GM12878 (cell line): ENCODE data around the gene ASXL2. TPM values are rescaled to one million over a fixed set of nuclear protein-coding genes. Genes with fewer than 3 reads are reported as not detected.

Experiments
- ATAC-seq: fragments of 200-7000 bp; cut with Tn5 transposase; 3 replicates; pipeline ENCODE4 v1.9.1; 2020; ENCODE audit warnings: mild to moderate bottlenecking, moderate library complexity
- BruUV-seq: library from RNA; stranded (reverse); fragments of 400-500 nt; replicated peaks from 2 replicates; lab custom pipeline; 2021; lab: Mats Ljungman, UMichigan
- CTCF ChIA-PET: fragments of 300-600 bp; sonication (Branson Sonifier 250); formaldehyde crosslinking; extraction: SDS; loops from one replicate; lab custom pipeline; 2021; ENCODE audit warnings: inconsistent platforms; lab: Yijun Ruan, JAX
- POLR2A ChIA-PET: fragments of 350-600 bp; formaldehyde crosslinking; extraction: SDS; loops from one replicate; lab custom pipeline; 2021; ENCODE audit warnings: inconsistent platforms; lab: Charles Lee
- RAD21 ChIA-PET: fragments of 300-600 bp; sonication (Branson Sonifier 250); formaldehyde crosslinking; loops from one replicate; lab custom pipeline; 2023; ENCODE audit warnings: antibody characterized with exemption; ENCODE audit not compliant: unreplicated experiment; lab: Charles Lee
- SMC1A ChIA-PET: fragments of 300-600 bp; sonication (Branson Sonifier 250); formaldehyde crosslinking; loops from one replicate; lab custom pipeline; 2023; ENCODE audit not compliant: unreplicated experiment, uncharacterized antibody; lab: Charles Lee
- DNase-seq: peaks from one replicate; pipeline ENCODE4 v3.0.0-alpha.2; 2011; ENCODE audit warnings: low read depth, low spot score
- FAIRE-seq: peaks from 3 replicates; lab custom pipeline; 2011; peaks lifted over from hg19 to GRCh38; lab: Jason Lieb, UNC
- H2AFZ ChIP-seq: 2 replicates; pipeline ENCODE4 v1.6.0; 2011; ENCODE audit warnings: low read depth, low read length, control low read depth; ENCODE audit not compliant: control insufficient read depth
- H3K27ac ChIP-seq: 2 replicates; pipeline ENCODE4 v1.5.1; 2011; ENCODE audit warnings: control low read depth; ENCODE audit not compliant: control insufficient read depth, insufficient read depth
- H3K27me3 ChIP-seq, 2 experiments: replicated peaks in 1 of 2; 2 replicates each; pipeline versions ENCODE4 v1.6.0 to v1.6.1; 2011; ENCODE audit warnings: low read length in 1 of 2; ENCODE audit not compliant: control insufficient read depth in 2 of 2, insufficient read depth in 2 of 2
- H3K36me3 ChIP-seq, 2 experiments: 2 replicates each; pipeline ENCODE4 v1.5.1; 2011; ENCODE audit warnings: low read length in 1 of 2; ENCODE audit not compliant: control insufficient read depth in 2 of 2, insufficient read depth in 2 of 2
- H3K4me1 ChIP-seq: 2 replicates; pipeline ENCODE4 v1.6.1; 2011; ENCODE audit warnings: mild to moderate bottlenecking, low read length, moderate library complexity, mixed read lengths; ENCODE audit not compliant: control insufficient read depth, insufficient read depth
- H3K4me2 ChIP-seq: 2 replicates; pipeline ENCODE4 v1.6.0; 2011; ENCODE audit warnings: control low read depth; ENCODE audit not compliant: control insufficient read depth, insufficient read depth
- H3K4me3 ChIP-seq: fragments of 200-600 bp; sonication (generic); 2 replicates; pipeline ENCODE4 v1.5.1; 2016
- H3K79me2 ChIP-seq: 2 replicates; pipeline ENCODE4 v1.6.0; 2011; ENCODE audit warnings: low read length; ENCODE audit not compliant: control insufficient read depth, insufficient read depth
- H3K9ac ChIP-seq: 2 replicates; pipeline ENCODE4 v1.8.0; 2011; ENCODE audit warnings: low read length, control low read depth, mixed read lengths; ENCODE audit not compliant: control insufficient read depth, insufficient read depth
- H3K9me3 ChIP-seq: replicated peaks from 3 replicates; pipeline ENCODE4 v1.5.1; 2011; ENCODE audit warnings: mild to moderate bottlenecking, low read length; ENCODE audit not compliant: control insufficient read depth, insufficient read depth
- H4K20me1 ChIP-seq: 2 replicates; pipeline ENCODE4 v1.6.0; 2011; ENCODE audit not compliant: control insufficient read depth, insufficient read depth
- ATF7 ChIP-seq: fragments of 450-650 bp; IDR thresholded peaks from 2 replicates; pipeline ENCODE4 v1.6.1; 2016; ENCODE audit warnings: low read depth, mild to moderate bottlenecking
- BMI1 ChIP-seq: fragments of 450-650 bp; IDR thresholded peaks from 2 replicates; pipeline ENCODE4 v1.6.1; 2016; ENCODE audit warnings: mild to moderate bottlenecking, moderate library complexity, borderline replicate concordance
- CBX5 ChIP-seq: sonication (generic); IDR thresholded peaks from 2 replicates; pipeline ENCODE4 v1.6.1; 2016; ENCODE audit warnings: low read depth, moderate library complexity, mild to moderate bottlenecking, inconsistent platforms
- CUX1 ChIP-seq: IDR thresholded peaks from 2 replicates; pipeline ENCODE4 v1.6.1; 2012; ENCODE audit warnings: improper control_type of control experiment, low read depth, low read length; ENCODE audit not compliant: insufficient replicate concordance
- PAX5 ChIP-seq: IDR thresholded peaks from 2 replicates; pipeline ENCODE4 v1.6.1; 2011; ENCODE audit warnings: low read depth, low read length, borderline replicate concordance
- RAD51 ChIP-seq: fragments of 450-650 bp; IDR thresholded peaks from 2 replicates; pipeline ENCODE4 v1.6.1; 2016; ENCODE audit warnings: moderate library complexity, mild to moderate bottlenecking, inconsistent platforms
- SREBF1 ChIP-seq: IDR thresholded peaks from 2 replicates; pipeline ENCODE4 v1.6.1; 2012; ENCODE audit warnings: mild to moderate bottlenecking, low read length
- TCF3 ChIP-seq: IDR thresholded peaks from 2 replicates; pipeline ENCODE4 v1.6.1; 2012; ENCODE audit warnings: low read depth, mild to moderate bottlenecking, low read length, borderline replicate concordance; ENCODE audit not compliant: insufficient read depth
- YY1 ChIP-seq: IDR thresholded peaks from 2 replicates; pipeline ENCODE4 v1.6.1; 2011; ENCODE audit warnings: low read depth, mild to moderate bottlenecking, low read length
- ZNF207 ChIP-seq: fragments of 450-650 bp; IDR thresholded peaks from 2 replicates; pipeline ENCODE4 v1.6.1; 2014; ENCODE audit warnings: antibody characterized with exemption, mild to moderate bottlenecking, borderline replicate concordance
- WGBS: methylation state at CpG from one replicate; pipeline ENCODE4 v1.1.6; 2016; ENCODE audit warnings: low lambda C conversion rate; ENCODE audit not compliant: insufficient replicate concordance, insufficient coverage; ENCODE audit errors: missing lambda C conversion rate; 5-methylcytosine and 5-hydroxymethylcytosine counted together
- in situ Hi-C: fragments of 300-500 bp; cut with MboI; formaldehyde crosslinking; loops from 9 replicates; pipeline ENCODE4 v1.14.3; 2018; ENCODE audit warnings: mixed read lengths
- intact Hi-C: fragments of 100-400 bp; cut with micrococcal nuclease; formaldehyde crosslinking; loops from one replicate; pipeline ENCODE4 v1.14.2; 2022; ENCODE audit not compliant: unreplicated experiment
- polyA plus RNA-seq, 11 experiments: library from polyadenylated mRNA; depleted of rRNA in 4 of 11; unstranded in 6 of 11; stranded (reverse) in 5 of 11; fragments of >200 nt; fragmentation: Nextera tagmentation in 4 of 11; fragmentation: Illumina TruSeq in 1 of 11; extraction: Ambion mirVana in 4 of 11; extraction: Trizol in 1 of 11; gene quantifications; 1 replicate in 1 of 11; 2 replicates in 10 of 11; pipeline versions ENCODE4 v1.2.1 to v1.2.3, GENCODE V29; 2011 to 2016; ENCODE audit warnings: inconsistent platforms in 2 of 11, missing spikeins in 2 of 11, low read depth in 1 of 11
- total RNA-seq, 4 experiments: library from RNA; depleted of rRNA in 3 of 4; stranded (reverse); fragments of >200 nt in 3 of 4; fragmentation: Illumina TruSeq in 1 of 4; extraction: Trizol in 1 of 4; gene quantifications; 2 replicates each; pipeline versions ENCODE4 v1.2.1 to v1.2.3, GENCODE V29; 2013 to 2021
- TF ChIP-seq, protein P1 (sequence below): fragments of 450-650 bp; IDR thresholded peaks from 2 replicates; pipeline ENCODE4 v1.6.1; 2017; ENCODE audit warnings: mild to moderate bottlenecking, moderate library complexity
- TF ChIP-seq, protein P2 (sequence below): fragments of 150-350 bp; IDR thresholded peaks from 2 replicates; pipeline ENCODE4 v1.6.1; 2014; ENCODE audit warnings: mild to moderate bottlenecking, low read depth, low read length

ASXL2 gene
- total and polyA plus RNA-seq, 10 of the 15 experiments (the other 5 are each of a cell fraction or from before 2014, with no cell fraction given): 1.3 to 17.7 (median 5.5) TPM

GRCh38 chr2:25794544-25795276 lies 83.6 kb downstream of the ASXL2 start:
- in situ Hi-C loops: no loop called here
- SMC1A ChIA-PET: interaction anchor here (0.6 to 2.9 kb wide), 16 partner anchors 10 to 644 kb away, joined by 3 to 26 read pairs (median 4); partner anchors contain the start of gene ASXL2
- Histone ChIP-seq H3K27ac (peak overlapping the region; percentile 13; the same call in 1 of the 2 replicates), H3K4me1 (peaks cover 5% of the 10 kb centered on the region; the same call in 1 of the 2 replicates), H4K20me1 (no peaks in the 10 kb centered on the region), H3K9ac (no peak overlapping the region), H3K79me2 (no peaks in the 10 kb centered on the region), H3K4me3 (peak overlapping the region; percentile 25; the same call in 1 of the 2 replicates), H3K27me3 (no peaks in the 10 kb centered on the region), H3K36me3 (no peaks in the 10 kb centered on the region), H3K9me3 (no peaks in the 10 kb centered on the region), H3K4me2 (peak overlapping the region; percentile 53), H2AFZ (no peak overlapping the region)
- POLR2A ChIA-PET: interaction anchor here (0.7 to 1.0 kb wide), 4 partner anchors 8 to 123 kb away, joined by 3 to 4 read pairs (median 3); partner anchors contain the start of gene ASXL2
- 47% methylated on average over 4 of the region's 4 CpGs for WGBS
- CTCF ChIA-PET: interaction anchor here (0.9 to 2.8 kb wide), 5 partner anchors 13 to 188 kb away, joined by 3 to 15 read pairs (median 4); no protein-coding TSS in a partner anchor
- ATAC-seq: peak; percentile 81
- no TSS peak for BruUV-seq
- peak; percentile 16 for DNase-seq
- RAD21 ChIA-PET: interaction anchor here (0.8 to 1.6 kb wide), 4 partner anchors 15 to 228 kb away, joined by 3 to 5 read pairs (median 4); no protein-coding TSS in a partner anchor
- intact Hi-C loops: loop anchor here (10.0 kb wide), 1 partner anchor 190 kb away; no protein-coding TSS in a partner anchor
- FAIRE-seq: peak; percentile 90
- TF ChIP-seq, protein P1, sequence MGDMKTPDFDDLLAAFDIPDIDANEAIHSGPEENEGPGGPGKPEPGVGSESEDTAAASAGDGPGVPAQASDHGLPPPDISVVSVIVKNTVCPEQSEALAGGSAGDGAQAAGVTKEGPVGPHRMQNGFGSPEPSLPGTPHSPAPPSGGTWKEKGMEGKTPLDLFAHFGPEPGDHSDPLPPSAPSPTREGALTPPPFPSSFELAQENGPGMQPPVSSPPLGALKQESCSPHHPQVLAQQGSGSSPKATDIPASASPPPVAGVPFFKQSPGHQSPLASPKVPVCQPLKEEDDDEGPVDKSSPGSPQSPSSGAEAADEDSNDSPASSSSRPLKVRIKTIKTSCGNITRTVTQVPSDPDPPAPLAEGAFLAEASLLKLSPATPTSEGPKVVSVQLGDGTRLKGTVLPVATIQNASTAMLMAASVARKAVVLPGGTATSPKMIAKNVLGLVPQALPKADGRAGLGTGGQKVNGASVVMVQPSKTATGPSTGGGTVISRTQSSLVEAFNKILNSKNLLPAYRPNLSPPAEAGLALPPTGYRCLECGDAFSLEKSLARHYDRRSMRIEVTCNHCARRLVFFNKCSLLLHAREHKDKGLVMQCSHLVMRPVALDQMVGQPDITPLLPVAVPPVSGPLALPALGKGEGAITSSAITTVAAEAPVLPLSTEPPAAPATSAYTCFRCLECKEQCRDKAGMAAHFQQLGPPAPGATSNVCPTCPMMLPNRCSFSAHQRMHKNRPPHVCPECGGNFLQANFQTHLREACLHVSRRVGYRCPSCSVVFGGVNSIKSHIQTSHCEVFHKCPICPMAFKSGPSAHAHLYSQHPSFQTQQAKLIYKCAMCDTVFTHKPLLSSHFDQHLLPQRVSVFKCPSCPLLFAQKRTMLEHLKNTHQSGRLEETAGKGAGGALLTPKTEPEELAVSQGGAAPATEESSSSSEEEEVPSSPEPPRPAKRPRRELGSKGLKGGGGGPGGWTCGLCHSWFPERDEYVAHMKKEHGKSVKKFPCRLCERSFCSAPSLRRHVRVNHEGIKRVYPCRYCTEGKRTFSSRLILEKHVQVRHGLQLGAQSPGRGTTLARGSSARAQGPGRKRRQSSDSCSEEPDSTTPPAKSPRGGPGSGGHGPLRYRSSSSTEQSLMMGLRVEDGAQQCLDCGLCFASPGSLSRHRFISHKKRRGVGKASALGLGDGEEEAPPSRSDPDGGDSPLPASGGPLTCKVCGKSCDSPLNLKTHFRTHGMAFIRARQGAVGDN: no peak
- TF ChIP-seq TCF3: no peak
- no peak for TF ChIP-seq SREBF1
- no peak for TF ChIP-seq RAD51
- TF ChIP-seq ZNF207: no peak
- TF ChIP-seq PAX5: no peak
- no peak for TF ChIP-seq YY1
- TF ChIP-seq, protein P2, sequence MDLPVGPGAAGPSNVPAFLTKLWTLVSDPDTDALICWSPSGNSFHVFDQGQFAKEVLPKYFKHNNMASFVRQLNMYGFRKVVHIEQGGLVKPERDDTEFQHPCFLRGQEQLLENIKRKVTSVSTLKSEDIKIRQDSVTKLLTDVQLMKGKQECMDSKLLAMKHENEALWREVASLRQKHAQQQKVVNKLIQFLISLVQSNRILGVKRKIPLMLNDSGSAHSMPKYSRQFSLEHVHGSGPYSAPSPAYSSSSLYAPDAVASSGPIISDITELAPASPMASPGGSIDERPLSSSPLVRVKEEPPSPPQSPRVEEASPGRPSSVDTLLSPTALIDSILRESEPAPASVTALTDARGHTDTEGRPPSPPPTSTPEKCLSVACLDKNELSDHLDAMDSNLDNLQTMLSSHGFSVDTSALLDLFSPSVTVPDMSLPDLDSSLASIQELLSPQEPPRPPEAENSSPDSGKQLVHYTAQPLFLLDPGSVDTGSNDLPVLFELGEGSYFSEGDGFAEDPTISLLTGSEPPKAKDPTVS: no peak
- no peak for TF ChIP-seq CBX5
- peak; percentile 73 for TF ChIP-seq ATF7
- TF ChIP-seq BMI1: no peak
- TF ChIP-seq CUX1: peak; percentile 98
